GM18870 (cell line): ENCODE data around the gene LRRC28.

Source experiments
- ATAC-seq: cut with Tn5 transposase; IDR thresholded peaks from one replicate; pipeline ENCODE4 v1.9.1; 2021; ENCODE audit warnings: moderate library complexity; ENCODE audit not compliant: unreplicated experiment

LRRC28 gene

DNA sequence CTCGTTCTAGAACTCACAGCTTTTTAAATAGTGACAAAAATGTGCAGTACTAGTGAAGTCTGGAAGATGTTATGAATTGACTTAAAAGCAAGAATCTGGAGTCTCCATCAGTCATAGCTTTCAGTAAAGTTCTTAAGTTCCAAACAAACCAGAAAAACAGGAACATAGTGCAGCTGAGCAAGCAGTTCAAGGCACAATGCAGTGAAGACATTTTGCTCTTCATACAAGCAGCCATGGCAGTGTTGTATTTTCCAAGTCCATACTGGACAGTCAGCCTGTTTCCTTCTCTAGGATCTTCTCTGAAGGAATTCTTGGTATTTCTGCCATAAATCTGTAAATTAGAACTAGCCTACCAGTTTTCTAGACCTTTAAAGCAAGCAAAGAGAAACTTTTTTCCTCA lies 90.5 kb downstream of the LRRC28 start:
- ATAC-seq, result no peak

DNA sequence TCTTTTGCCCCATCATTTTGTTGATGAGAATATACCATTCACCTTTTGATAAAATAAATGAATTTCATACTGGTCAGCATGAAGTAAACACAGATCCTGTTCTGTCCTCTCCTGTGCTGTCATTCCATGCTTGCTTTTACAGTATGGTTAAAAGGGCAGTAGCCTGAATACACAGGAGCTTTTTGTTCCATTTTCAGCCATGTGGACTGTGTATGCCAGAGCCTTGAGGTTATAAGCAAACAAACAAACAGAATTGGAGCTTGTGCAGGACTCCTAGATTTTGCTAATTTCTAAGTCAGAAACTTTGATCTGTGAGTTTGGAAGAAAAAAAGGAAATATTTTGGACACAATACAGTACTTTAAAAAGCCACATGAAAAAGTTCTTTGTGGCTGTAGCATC lies 91.9 kb downstream of the LRRC28 start:
- ATAC-seq, result no peak

DNA sequence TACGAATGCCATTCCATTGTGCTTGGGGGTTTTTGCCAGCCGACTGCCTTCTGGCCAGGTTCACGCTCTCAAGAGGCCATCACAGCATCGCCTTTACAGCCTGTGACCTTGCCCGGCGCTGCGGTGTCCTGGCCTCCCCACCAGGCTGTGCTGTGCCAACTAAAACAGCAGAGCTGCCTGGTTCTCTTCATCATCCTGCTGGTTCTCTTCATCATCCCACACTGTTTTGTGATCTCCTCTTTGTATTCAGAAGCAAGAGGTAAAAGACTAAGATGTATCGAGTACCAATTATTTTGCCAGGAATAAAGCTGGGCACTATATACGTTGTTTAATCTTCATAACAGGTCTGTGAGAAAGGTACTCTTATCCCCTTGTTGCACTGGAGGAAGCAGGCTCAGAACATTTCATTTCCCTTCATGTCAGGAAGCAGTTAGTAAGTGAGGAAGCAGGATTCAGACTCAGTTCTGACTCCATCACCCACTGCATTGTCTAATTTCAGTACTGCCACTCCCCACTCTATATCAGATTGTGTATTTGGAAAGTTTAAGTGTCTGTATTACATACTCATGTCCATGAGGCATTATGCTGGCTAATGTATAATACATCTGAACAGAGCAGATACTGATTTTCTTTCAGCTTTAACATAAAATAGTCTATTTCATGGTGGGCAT lies 92.7 kb downstream of the LRRC28 start:
- no peak for ATAC-seq

DNA sequence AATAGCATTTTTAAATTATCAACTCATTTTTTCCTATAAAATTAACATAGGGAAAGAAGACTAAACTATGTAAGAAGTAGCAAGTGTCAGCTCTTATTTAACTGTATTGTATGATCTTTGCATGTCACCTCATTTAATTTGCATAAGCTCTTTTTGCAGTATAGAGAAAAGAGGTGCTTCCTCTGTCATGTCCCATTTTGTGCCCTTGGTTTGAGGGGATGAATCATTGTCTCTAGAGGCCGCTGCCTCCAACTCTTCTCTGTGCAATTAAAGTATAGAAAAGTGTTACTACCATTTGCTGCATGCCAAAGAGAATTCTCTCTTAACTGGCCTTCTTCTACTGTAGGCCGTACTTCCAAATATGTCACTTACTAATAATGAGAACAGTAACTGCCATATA lies 93.4 kb downstream of the LRRC28 start:
- peak; percentile 47 for ATAC-seq

DNA sequence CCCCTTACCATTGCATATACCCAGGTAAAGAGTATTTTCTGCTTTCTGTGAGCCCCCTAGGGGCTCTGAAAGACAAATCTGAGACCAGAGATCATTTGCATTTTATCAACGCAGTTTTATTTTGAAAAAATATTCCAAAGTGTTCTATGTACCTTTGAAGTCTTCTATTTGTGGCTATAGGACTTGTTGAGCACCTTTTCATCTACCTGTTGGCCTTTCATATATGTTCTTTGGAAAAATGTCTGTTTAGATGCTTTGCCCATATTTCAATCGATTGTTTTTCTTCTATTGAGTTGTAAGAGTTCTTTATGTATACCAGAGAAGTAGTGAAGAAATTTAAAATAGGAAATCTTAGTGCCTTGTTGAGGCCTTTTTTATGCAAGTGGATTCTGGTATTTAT lies 94.0 kb downstream of the LRRC28 start:
- no peak for ATAC-seq

DNA sequence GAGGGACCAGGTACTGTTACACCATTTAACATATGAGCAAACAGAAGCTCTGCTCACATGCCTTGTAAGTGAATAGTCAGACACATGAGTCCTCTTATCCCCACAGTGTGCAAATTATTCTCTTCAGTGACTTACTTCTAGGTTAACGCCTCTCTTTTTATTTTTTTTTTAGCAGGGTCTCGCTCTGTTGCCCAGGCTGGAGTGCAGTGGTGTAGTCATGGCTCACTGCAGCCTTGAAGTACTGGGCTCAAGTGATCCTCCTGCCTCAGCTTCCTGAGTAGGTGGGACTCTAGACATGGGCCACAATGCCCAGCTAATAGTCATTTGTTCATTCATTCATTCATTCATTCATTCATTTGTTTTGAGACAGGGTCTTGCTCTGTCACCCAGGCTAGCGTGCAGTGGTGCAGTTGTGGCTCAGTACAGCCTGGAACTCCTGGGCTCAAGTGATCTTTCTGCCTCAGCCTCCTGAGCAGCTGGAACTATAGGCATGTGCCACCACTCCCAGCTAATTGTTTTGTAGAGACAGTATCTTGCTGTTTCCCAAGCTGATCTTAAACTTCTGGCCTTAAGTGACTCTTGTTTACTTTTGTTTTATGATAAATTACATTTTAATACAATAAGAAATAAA lies 94.7 kb downstream of the LRRC28 start:
- no peak for ATAC-seq

DNA sequence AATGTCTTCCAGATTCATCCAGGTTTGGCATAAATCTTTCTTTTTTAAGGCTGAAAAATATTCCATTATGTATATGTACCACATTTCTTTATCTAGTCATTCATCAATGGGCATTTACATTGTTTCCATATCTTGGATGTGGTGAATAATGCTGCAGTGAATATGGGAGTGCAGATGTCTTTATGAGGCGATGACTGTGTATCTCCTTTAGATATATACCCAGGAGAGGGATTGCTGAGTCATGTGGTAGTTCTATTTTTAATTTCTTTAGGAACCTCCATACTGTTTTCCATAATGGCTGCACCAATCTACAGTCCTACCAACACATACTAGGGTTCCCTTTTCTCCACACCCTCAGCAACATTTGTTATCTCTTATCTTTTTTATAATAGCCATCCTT lies 96.3 kb downstream of the LRRC28 start:
- no peak for ATAC-seq

DNA sequence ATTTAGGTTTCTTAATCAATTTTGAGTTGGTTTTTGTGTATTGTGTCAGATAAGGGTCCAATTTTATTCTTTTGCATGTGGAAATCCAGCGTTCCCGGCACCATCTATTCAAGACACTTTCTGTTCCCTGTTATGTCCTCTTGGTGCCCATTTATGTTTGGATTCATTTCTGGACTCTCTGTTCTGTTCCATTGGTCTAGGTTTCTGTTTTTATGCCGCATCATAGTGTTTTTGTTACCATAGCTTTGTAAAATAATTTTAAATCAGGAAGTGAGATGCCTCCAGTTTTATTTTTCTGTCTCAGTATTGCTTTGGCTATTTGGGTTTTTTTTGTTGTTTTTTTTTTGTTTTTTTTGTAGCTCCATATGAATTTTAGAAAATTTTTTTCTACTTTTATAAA lies 97.1 kb downstream of the LRRC28 start:
- ATAC-seq, result no peak

DNA sequence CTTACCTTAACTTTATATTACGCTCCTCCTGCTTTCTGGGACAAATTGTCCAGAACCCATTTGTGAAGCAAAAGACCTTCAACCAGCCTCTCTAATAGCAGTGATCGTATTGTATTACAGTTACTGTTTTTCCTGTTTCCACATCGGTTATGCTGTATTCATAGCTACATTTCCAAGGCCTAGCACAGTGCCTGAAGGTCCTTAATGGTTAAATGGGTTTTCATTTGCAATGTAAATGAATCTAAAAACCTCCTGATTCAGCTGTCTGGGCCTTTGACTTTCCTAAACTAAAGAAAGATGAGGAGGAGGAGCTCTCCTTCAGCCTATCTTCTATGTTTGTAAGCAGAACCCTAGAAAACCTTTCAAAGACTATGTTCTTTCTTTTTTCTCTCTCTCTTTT lies 99.1 kb downstream of the LRRC28 start:
- ATAC-seq, result no peak

DNA sequence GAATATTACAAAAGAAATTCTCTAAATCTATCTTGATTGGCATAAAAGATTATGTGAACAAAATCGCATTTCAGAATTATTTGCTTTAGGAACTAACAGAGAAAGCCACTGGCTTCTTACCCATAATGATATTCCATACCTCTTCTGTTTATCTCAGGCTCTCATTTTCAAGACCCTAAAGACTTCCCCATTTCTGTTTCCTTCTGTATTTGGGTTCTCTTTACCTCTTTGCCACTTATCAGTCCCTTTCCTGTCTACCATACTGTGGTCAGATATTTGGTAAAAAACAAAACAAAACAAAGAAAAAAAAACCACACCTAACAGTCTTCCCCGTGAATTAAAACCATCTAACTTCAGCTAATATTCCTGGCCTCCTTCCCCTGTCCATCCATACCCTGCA lies 108.5 kb downstream of the LRRC28 start:
- no peak for ATAC-seq

DNA sequence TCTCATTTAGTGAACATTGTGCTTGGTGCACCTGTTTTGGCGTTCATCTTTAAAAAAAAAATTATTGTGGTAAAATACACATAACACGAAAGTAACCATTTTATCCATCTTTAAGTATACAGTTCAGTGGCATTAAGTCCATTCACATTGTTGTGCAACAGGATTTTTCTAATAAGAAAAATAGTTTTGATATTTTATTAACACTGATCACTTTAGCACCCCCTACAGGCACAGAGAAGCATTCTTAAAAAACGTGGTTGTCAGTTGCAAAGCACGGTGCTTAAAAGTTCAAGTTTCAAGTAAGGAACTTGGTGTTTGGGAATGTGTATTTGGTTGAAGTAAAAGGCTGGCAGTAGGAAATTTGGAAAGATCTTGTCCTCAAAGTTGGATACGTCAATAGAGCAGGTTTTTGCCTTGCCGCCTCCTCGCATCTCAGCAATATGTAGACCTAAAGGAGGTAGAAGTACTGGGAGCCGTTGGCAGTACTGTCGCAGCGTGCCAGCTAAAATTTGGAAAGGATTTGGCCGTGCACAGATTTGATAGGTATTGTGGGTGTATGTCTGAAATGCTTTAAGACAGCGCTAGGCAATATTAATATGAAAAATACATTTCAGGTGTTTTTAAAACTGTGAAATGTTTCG lies 110.4 kb downstream of the LRRC28 start:
- ATAC-seq, result no peak

DNA sequence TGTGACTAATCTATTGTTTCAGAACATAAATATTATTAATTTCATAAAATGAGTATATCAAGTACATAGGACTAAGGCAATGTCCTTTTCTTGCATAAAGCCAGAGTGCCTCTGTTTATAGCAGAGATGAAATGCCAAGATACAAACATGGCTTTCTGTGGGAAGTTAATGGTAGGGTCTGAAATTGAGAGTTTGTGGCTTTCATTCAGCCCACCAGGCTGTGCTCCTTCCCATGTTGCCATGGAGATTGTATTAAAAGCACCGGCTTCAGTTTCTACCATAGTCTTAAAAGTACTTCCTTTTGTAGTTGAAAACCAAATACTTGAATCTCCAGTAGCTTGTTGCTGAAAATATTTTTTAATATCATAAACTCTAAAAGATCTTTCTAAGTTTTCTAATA lies 114.0 kb downstream of the LRRC28 start:
- ATAC-seq, result peak; percentile 83

DNA sequence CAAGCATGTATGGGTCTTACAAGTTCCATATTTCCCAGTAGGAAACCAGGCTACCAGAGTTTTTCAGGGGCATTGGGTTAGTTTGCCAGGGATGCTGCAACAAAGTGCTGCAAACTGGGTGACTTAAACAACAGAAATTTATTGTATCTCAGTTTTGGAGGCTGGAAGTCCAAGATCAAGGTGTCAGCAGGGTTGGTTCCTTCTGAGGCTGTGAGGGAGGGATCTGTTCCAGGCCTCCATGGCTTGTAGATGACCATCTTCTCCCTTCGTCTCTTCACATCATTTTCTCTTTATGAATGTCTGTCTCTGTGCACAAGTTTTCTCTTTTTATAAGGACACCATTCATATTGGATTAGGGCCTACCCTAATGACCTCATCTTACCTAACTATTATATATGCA lies 114.7 kb downstream of the LRRC28 start:
- ATAC-seq, result no peak

DNA sequence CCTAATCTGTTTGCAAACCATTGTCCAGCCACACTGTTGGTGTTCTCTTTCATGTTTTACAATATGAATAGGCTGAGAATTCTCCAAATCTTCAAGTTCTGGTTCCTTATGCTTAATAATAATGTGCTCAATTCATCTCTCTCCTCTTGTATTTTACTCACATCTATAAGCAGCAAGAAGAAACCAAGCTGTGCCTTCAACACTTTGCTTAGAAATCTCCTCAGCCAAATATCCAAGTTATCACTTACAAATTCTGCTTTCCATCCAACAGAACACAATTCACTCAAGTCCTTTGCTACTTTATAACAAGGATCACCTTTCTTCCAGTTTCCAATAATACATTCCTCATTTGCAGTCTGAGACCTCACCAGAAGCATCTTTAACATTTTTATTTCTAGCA lies 117.5 kb downstream of the LRRC28 start:
- no peak for ATAC-seq

DNA sequence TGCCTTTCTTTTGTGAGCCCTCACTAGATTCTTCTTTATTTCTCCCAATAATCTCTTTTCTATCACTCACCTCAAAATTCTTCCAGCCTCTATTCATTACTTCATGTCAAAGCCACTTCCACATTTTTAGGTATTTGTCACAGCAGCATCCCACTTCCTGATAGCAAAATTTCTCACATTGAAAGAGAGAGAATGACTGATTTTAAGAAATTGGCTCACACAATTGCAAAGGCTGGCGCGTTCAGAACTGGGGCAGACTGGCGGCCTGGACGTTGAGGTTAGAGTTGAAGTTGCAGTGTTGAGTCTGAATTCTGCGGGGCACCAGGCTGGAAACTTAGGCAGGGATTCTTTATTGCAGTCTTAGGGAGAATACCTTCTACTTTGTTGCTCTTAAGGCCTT lies 117.9 kb downstream of the LRRC28 start:
- no peak for ATAC-seq

DNA sequence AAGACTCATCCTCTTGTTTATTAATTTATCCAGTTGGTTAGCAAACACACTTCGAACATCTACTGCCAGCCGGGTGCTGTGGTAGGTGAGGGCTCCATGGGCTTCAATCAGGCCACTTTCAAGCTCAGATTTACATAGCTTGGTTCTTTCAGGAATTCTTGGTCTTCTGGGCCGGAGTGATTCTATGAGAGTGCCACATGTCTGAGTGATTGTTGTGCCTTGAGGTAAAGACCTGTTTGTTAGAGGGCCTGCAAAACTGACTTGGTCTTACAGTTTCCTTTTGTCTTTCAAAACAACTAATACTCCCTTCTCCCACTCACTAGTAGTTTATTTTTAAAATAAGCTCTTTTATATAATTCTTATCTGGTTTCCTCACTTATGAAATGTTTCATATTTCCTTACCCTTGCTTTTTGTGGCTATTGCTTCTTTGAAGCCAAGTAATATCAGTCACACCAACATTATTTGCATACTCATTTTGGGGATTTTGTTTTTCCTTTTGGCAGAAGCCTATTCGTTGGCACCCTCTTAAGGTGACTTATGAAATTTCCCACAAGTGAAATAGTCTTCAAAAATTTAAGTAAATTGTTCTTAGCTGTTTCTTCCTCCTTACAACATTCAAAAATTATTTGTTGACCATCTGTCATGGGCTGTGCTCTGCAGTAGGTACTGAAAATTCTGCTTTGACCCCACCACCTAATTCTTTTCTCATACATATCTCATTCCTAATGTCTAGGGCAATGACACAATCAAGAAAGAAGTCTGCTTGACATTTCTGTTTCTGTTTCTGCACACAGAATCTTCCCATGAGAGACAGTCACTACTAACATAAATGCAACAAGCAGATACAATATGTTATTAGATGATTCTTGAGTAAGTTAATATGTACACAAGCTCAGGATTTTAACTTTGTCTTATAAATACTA lies 120.2 kb downstream of the LRRC28 start:
- ATAC-seq, result peak; percentile 89

DNA sequence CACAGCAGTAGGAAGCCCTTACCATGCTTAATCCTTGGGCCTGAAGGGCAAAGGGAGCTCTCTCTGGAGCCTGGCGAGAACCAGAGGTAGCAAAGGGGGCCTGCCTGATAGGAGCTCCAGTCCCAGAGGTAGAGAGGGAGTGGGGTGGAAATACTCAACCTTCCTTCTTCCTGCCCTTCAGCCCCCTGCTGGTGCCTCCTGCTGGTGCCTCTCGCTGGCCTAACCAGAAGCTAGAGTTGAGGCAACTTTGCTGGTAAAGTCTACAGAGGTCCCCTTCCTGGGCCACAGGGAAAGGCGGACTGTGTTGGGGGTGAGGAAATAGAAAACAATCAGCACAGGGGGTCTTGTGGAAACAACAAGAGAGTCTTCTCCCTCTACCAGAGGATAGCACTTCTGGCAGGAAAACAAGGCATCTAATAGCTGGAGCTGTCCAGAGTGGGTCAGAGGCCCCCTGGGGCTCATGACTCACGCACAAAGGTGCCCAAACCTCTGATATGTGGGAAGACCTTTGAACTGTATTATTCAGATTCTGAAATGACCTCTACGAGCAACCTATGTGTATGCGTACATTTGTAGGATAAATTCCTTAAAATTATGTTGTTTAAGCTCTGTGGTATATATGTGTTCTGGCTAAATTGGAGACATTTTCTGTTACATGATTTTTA lies 133.9 kb downstream of the LRRC28 start:
- no peak for ATAC-seq

DNA sequence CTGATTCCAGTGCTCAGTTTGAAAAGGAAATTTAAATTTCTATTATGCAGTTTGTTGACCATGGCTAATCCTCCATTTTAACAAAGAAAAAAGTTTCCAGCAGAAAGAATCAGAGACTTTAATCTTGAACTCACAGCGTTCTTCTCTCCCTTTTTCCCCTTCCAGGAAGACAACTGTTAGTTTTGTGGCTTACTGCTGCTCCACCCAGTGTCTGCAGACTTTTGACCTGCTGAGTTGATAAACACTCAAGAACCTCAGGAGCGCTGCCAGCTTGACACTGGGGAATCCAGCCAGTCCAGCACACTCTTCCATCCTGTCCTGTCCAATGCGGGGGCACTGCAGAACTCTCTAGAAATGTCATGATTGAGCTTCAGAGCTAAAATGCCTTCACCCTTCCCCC lies 134.6 kb downstream of the LRRC28 start:
- no peak for ATAC-seq

DNA sequence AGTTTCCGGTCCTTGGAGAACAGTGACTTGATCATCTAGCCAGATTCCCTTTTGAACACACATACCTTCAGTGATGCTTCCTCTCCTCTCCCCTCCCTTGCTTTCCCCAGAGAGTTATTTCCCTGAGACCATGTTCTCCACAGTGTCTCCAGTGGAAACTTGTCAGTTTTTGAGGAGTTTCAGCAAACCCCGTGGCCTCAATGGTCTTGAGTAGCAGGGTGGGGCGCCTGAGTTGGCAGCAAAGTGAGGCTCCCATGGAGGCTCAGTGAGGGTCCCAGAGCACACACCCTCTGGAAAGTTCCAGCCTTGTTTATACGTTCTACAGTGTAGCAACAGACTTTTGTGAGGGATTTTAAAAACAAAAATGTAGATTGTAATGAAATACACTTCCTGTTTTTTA lies 135.1 kb downstream of the LRRC28 start:
- ATAC-seq, result no peak

DNA sequence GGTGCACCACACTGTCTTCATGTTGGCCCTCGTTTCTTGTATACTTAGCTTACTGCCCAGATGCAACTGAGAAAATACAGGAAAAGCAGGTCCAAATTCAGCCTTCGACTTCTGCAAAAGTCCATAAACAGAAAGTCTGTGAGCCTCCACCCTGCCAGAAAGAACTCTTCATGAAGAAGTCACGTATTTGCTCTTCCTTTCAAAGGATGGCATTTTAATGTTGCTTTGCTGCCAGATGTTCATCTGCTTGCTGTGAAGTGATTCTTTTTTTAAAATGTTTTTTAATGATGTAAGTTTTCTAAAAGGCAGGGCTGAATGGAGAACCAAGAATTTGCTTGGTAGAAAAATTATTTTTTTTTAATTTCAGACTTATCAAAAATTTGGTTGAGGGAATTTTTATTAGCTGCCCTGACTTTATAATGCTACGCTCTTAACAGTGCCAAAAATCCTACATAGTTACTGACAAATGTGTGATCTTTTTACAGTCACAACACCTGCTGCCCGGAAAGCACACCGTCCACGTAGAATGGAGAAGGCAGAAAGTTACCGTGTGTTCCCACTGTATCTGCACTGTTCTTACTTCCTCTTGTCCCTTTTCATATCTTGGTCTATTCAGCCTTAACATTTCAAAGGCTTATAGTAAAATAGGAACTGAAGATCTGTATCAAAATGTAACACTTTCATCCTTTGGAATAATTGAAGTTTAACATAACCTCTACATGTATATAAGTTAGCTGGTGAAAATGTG lies 136.3 kb downstream of the LRRC28 start:
- ATAC-seq, result no peak
